Right hindlimb (tissue), 1 donor: ENCODE measurements around the gene RBPJL.

Source experiments
- DNase-seq: peaks from one replicate; pipeline ENCODE4 v3.0.0-alpha.2; 2018

Gene RBPJL

DNA sequence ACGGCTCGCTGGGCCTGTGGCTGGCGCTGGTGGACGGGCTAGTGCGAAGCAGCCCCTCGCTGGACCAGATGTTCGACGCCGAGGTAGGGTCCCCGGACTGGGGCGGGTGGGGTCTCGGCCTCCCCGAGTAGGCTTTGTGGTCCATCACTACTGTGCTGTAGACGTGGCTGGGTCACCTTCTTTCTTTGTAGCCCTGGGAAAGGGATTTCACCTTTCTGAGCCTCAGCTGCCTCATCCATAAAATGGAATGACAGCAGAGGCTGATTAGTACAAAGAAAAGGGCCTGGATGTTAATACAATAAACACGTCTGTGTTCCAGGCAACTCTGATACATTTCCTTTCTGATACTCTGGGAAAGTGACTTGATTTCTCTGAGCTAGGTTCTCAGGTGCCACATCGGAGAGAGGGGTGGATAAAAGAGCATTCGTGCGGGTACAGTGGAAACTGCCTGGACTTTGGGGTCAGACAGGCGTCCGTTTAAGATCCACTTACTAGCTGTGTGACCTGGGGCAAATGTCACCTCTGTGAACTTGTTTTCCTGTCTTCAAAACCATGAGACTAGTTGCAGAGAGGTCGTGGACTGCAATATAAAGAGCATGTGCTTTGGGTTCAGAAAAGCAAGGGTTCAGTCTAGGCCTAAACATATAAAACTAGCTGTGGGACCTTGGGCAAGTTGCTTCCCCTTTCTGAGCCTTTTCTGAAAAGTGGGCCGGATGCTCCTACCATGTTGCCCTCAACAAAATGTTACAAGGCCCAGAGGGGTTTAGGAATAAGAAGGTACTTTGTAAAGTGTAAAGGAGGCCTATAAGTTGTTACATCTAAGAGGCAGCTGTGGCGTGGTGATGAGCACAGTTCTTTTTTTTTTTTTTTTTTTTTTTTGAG, 57.2 kb downstream of the RBPJL start:
- no peak for DNase-seq

DNA sequence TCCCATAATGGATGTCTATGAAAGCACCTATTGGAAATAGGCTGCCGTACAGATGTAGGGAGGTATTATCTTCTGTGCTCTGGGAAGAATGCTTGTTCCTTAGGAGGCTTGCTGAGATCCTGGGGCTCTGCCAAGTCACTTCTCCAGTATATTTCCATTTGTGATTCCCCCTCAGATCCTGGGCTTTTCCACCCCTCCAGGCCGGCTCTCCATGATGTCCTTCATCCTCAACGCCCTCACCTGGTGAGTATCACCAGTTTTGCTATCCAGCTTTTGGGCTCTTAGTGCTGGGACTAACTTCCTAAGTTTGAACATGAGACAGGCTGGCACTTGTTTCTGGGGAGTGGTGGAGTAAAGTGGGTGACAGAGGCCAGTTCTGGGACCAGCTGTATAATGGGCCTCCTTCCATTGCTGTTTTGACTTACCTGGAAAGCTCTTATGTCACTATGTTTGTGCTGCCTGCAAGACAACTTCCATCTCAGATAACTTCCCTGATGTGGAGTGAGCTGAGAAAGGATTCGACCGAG, 58.9 kb downstream of the RBPJL start:
- no peak for DNase-seq

DNA sequence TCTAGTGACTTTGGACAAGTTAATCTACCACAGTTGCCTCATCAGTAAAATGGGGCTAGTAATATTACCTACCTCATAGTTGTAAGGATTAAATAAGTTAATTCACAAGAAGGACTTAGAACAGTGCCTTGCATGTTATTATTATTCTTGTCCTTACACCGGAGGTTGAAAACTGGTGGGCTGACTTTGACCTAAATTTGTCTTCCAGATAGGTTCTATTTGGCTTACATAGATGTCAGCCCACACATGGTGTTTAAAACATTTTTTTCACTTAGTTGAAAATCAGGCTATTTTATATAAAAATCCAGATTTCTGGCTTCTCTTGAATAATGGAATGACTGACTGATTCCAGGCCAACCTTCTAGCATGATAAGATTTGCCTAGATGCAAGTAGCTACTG, 59.6 kb downstream of the RBPJL start:
- no peak for DNase-seq

DNA sequence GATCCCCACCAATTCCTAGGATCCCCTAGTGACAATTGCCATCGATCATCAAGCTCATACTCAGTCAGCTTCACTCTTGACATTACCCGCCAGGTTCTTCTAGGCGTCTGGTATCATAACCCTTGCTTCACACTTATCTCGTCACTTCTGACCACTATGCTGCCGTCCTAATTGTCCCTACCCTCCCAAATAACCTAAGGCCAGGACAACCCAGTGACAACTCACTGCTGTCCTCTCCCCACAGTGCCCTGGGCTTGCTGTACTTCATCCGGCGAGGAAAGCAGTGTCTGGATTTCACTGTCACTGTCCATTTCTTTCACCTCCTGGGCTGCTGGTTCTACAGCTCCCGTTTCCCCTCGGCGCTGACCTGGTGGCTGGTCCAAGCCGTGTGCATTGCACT, 60.0 kb downstream of the RBPJL start:
- DNase-seq: no peak

DNA sequence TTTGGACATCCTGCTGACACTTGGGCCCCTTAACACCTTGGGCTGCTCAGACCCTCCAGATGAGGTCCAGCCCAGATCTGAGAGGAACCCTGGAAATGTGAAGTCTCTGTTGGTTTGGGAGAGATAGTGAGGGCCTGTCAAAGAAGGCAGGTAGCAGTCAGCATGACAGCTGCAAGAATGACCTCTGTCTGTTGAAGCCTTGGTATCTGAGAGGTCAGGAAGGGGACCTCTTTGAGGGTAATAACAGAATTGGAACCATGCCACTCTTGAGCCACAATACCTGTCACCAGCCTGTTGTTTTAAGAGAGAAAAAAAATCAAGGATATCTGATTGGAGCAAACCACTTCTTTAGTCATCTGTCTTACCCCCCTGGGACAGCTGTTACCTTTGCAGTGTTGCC, 60.5 kb downstream of the RBPJL start:
- no peak for DNase-seq
